Natural killer cell (primary cell): Measurements from ENCODE around the gene SLC6A7. TPM values are rescaled to one million over a fixed set of nuclear protein-coding genes. Genes with fewer than 3 reads are reported as not detected.

ENCODE experiments used
- ATAC-seq, 3 donors: fragments of 150-1000 bp in 2 of 3; fragments of 200-7000 bp in 1 of 3; cut with Tn5 transposase; 1 replicate in 1 of 3; 2 replicates in 2 of 3; pipeline ENCODE4 v1.10.0; 2021; ENCODE audit warnings: mild to moderate bottlenecking in 2 of 3, moderate library complexity in 2 of 3
- DNase-seq, 2 donors: peaks; one replicate each; pipeline versions ENCODE4 v3.0.0 to v3.0.0-alpha.2; 2013 to 2021; ENCODE audit warnings: mixed read lengths in 1 of 2
- H3K27ac ChIP-seq: one replicate; pipeline ENCODE4 v1.5.1; 2013; ENCODE audit warnings: mild to moderate bottlenecking, low read length
- H3K27me3 ChIP-seq: one replicate; pipeline ENCODE4 v1.6.1; 2013; ENCODE audit warnings: low read length; ENCODE audit not compliant: control insufficient read depth, insufficient read depth
- H3K36me3 ChIP-seq: one replicate; pipeline ENCODE4 v1.6.1; 2013; ENCODE audit warnings: low read length; ENCODE audit not compliant: control insufficient read depth, insufficient read depth
- H3K4me1 ChIP-seq: one replicate; pipeline ENCODE4 v1.6.1; 2013; ENCODE audit warnings: low read length; ENCODE audit not compliant: control insufficient read depth, insufficient read depth
- H3K4me3 ChIP-seq: one replicate; pipeline ENCODE4 v1.5.1; 2013; ENCODE audit warnings: low read length
- H3K9me3 ChIP-seq: one replicate; pipeline ENCODE4 v1.6.1; 2013; ENCODE audit warnings: low read length; ENCODE audit not compliant: control insufficient read depth, insufficient read depth
- H3K27ac Mint-ChIP-seq, 2 donors: one replicate each; pipeline ENCODE4 v1.8.0; 2022; ENCODE audit warnings: mild to moderate bottlenecking in 2 of 2, mixed read lengths in 2 of 2, moderate library complexity in 1 of 2
- H3K27me3 Mint-ChIP-seq, 2 donors: one replicate each; pipeline ENCODE4 v1.8.0; 2022; ENCODE audit warnings: low read depth in 2 of 2, mixed read lengths in 2 of 2
- H3K36me3 Mint-ChIP-seq: one replicate; pipeline ENCODE4 v1.8.0; 2022; ENCODE audit warnings: mixed read lengths
- H3K4me1 Mint-ChIP-seq, 2 donors: one replicate each; pipeline ENCODE4 v1.8.0; 2022; ENCODE audit warnings: mixed read lengths in 2 of 2
- H3K4me3 Mint-ChIP-seq: one replicate; pipeline ENCODE4 v1.8.0; 2022; ENCODE audit warnings: mild to moderate bottlenecking, moderate library complexity, mixed read lengths
- H3K9me3 Mint-ChIP-seq, 2 donors: one replicate each; pipeline ENCODE4 v1.8.0; 2022; ENCODE audit warnings: mixed read lengths in 2 of 2
- WGBS: methylation state at CpG from one replicate; pipeline ENCODE4 v1.1.7; 2013; ENCODE audit warnings: missing lambda C conversion rate; ENCODE audit not compliant: insufficient coverage; 5-methylcytosine and 5-hydroxymethylcytosine counted together
- intact Hi-C: fragments of 100-400 bp; cut with micrococcal nuclease; formaldehyde crosslinking; loops from one replicate; pipeline ENCODE4 v1.14.2; 2022
- total RNA-seq, 4 donors: library from RNA; stranded (reverse); fragments of 120-200 nt in 1 of 4; gene quantifications; one replicate each; pipeline versions ENCODE4 v1.2.3 to v1.2.4, GENCODE V29; 2013 to 2022
- TF ChIP-seq, protein P1 (sequence below): fragments of 200-600 bp; IDR thresholded peaks from one replicate; pipeline ENCODE4 v1.8.0; 2022; ENCODE audit warnings: antibody characterized with exemption

Gene SLC6A7
- total RNA-seq, 3 donors from 2014 or later (not counting 1 experiment from before 2014, with no cell fraction given) = not detected

DNA sequence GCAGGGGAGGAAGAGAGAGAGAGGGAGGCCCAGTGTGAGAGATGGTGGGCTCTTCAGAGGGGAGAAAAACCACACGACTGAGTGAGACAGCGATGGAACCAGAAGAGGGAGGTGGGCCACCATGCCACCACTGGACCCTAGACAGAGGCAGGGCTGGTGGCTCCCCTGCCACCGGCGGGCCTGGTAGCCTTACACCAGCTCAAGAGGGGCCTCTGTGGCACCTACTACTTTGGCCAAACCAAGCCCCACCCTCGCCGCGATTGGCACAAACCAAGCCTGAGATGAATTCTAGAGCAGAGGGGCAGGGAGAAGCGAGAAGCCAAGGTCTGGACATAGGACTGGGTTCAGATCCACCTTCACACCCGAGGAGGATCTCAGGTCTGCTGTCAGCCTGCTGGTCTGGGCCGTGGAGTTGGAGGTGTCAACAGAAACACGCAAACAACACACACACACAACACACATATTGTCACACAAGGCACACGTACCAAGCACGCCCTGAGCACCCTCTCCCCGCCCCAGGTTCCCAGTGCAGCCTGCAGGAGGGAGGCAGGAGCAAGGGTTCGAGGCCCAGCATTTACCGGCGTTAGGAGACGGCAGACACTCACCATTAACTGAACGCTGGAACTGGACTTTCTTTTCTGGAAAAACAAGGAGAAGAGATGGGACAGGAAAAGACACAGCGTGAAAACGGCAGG, 49.4 kb downstream of the SLC6A7 start:
- H3K4me3 ChIP-seq = no peak overlapping the region
- Mint-ChIP-seq H3K9me3 (no peaks in the 10 kb centered on the region), H3K4me3 (no peak overlapping the region), H3K4me1 (no peaks in the 10 kb centered on the region), H3K36me3 (no peaks in the 10 kb centered on the region), H3K27me3 (no peaks in the 10 kb centered on the region), H3K27ac (no peak overlapping the region)
- H3K27ac ChIP-seq = no peak overlapping the region
- intact Hi-C loops = no loop called here
- H3K4me1 ChIP-seq = no peaks in the 10 kb centered on the region
- 88% methylated on average over 21 of the region's 21 CpGs for WGBS
- H3K9me3 ChIP-seq = no peaks in the 10 kb centered on the region
- no peaks in the 10 kb centered on the region for H3K36me3 ChIP-seq
- ATAC-seq (no peak), DNase-seq (no peak)
- H3K27me3 ChIP-seq = no peaks in the 10 kb centered on the region
- TF ChIP-seq, protein P1, sequence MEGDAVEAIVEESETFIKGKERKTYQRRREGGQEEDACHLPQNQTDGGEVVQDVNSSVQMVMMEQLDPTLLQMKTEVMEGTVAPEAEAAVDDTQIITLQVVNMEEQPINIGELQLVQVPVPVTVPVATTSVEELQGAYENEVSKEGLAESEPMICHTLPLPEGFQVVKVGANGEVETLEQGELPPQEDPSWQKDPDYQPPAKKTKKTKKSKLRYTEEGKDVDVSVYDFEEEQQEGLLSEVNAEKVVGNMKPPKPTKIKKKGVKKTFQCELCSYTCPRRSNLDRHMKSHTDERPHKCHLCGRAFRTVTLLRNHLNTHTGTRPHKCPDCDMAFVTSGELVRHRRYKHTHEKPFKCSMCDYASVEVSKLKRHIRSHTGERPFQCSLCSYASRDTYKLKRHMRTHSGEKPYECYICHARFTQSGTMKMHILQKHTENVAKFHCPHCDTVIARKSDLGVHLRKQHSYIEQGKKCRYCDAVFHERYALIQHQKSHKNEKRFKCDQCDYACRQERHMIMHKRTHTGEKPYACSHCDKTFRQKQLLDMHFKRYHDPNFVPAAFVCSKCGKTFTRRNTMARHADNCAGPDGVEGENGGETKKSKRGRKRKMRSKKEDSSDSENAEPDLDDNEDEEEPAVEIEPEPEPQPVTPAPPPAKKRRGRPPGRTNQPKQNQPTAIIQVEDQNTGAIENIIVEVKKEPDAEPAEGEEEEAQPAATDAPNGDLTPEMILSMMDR = no peak

DNA sequence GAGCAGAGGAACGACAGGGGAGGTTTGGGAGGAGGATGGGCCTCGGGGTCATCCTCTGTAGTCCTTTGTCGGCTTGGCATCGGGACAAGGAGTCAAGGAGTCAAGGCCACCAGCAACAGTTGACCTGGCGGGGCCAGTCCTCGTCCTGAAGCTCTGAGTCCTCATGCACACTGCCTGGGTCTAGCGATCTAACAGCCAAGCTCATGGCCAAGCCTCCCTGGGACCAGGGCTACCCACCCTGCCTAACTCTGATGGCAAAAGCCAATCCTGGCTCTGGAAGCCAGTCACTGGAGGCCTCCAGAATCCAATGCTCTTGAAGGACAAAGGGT, 49.9 kb downstream of the SLC6A7 start:
- TF ChIP-seq, protein P1 = no peak
- 94% methylated on average over 7 of the region's 7 CpGs for WGBS
- H3K4me3 ChIP-seq = no peak overlapping the region
- no peaks in the 10 kb centered on the region for H3K36me3 Mint-ChIP-seq
- no peaks in the 10 kb centered on the region for H3K4me1 ChIP-seq
- H3K27ac Mint-ChIP-seq = no peak overlapping the region
- H3K27me3 ChIP-seq = no peaks in the 10 kb centered on the region
- no peaks in the 10 kb centered on the region for H3K9me3 Mint-ChIP-seq
- H3K4me1 Mint-ChIP-seq = no peaks in the 10 kb centered on the region
- no peak for DNase-seq
- no peaks in the 10 kb centered on the region for H3K36me3 ChIP-seq
- no peaks in the 10 kb centered on the region for H3K9me3 ChIP-seq
- H3K27ac ChIP-seq = no peak overlapping the region
- no peak for ATAC-seq
- H3K4me3 Mint-ChIP-seq = no peak overlapping the region
- H3K27me3 Mint-ChIP-seq = no peaks in the 10 kb centered on the region
- intact Hi-C loops = no loop called here

DNA sequence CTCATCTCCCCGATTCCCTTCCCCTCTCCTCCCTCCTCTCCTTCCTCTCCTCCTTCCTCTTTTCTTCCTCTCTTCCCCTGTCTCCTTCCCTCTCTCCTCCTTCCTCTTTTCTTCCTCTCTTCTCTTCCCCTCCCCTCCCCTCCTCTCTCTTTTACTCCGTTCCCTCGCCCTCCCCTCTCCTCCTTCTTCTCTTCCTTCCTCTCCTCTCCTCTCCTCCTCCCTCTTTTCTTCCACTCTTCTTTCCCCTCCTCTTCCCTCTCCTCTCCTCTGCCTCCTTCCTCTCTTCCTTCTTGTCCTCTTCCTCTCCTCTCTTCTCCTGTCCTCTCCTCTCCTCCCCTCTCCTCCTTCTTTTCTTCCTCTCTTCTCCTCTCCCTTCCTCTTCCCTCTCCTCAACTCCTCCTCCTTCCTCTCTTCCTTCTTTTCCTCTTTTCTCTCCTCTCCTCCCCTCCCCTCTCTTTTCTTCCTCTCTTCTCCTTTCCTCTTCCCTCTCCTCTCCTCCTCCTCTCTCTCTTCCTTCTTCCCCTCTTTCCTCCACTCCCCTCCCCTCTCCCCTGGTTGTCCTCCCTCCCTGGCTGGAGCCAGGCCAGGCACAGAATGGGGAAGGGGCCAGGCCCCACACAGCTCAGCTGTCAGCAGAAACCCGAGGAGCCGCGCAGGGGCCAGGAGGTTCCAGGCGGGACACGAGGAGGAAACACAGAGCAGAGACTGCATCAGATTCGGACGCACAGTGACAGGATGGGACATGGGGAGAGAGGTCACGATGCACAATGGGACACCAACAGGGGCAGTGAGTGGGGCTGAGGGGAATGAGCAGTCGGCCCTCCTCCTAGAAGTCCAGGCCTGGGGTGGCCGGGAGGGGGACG, 51.7 kb downstream of the SLC6A7 start:
- H3K4me3 ChIP-seq = no peak overlapping the region
- no peaks in the 10 kb centered on the region for H3K27me3 ChIP-seq
- Mint-ChIP-seq H3K36me3 (no peaks in the 10 kb centered on the region), H3K4me1 (no peaks in the 10 kb centered on the region), H3K27ac (no peak overlapping the region), H3K9me3 (no peaks in the 10 kb centered on the region), H3K27me3 (no peaks in the 10 kb centered on the region), H3K4me3 (no peak overlapping the region)
- intact Hi-C loops = no loop called here
- no peak overlapping the region for H3K27ac ChIP-seq
- ATAC-seq (no peak), DNase-seq (no peak)
- WGBS = 71% methylated on average over 12 of the region's 14 CpGs
- no peaks in the 10 kb centered on the region for H3K4me1 ChIP-seq
- no peaks in the 10 kb centered on the region for H3K9me3 ChIP-seq
- TF ChIP-seq, protein P1 = no peak
- no peaks in the 10 kb centered on the region for H3K36me3 ChIP-seq
